Activated naive CD4-positive, alpha-beta T cell treated with Interleukin-2 at 50 U/mL for 16 hours (primary cell): ENCODE data around the gene CITED1.
"Not testable (repeated sequence)": the region's sequence is repeated elsewhere in the genome, so short reads cannot be mapped to it uniquely, and the experiment has no call there.

ENCODE experiments used
- DNase-seq: peaks from one replicate; pipeline ENCODE4 v3.0.0-alpha.2; 2020

The CITED1 gene

GRCh38 chrX:72305286-72306084 is at the start of gene CITED1:
CITED1 (minus strand) TSS chrX:72305914; CDS start chrX:72302869, 3,045 bp downstream.
- peak; percentile 10 for DNase-seq

GRCh38 chrX:72352786-72353185 is 47.1 kb upstream of the CITED1 start:
- no peak for DNase-seq

- no peak for DNase-seq
Measured at GRCh38 chrX:72351606-72352334, 46.1 kb upstream of the CITED1 start.

GRCh38 chrX:72349190-72349589 is 43.5 kb upstream of the CITED1 start:
- peak; percentile 7 for DNase-seq

DNA sequence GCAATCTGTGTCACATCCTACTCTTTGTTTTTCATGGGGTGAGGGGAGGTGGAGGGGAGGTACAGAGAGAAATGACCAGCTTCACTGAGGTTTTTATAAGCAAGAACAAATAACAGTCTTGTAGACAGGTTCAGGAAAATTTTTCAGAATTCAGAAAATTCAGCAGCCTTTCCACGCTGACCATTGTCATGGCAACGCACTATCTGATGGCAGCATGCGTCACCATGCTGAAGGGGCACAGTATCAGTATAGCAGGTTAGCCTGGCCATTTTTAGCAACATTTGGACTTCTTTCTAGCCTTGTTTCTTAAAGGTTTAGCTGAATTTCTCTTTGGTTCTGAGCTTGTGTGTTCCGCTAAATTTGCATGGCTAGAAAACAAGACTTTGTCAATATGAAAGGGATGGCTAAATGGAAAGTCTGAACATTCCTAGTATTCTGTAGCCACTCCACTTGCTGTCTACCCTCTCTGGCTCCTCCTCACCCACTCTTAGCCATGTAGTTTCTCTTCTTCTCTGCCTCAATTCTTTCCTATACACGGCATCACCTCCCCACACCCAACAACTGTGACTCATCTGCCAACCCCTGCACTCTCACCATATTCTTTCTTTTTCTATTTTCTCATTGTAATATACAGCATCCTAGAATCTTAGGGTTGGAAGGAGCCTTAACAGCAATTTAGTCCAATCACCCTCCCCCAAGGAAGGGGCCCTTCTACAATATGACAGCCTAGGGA is 42.7 kb upstream of the CITED1 start:
- DNase-seq, result peak; percentile 5

DNA sequence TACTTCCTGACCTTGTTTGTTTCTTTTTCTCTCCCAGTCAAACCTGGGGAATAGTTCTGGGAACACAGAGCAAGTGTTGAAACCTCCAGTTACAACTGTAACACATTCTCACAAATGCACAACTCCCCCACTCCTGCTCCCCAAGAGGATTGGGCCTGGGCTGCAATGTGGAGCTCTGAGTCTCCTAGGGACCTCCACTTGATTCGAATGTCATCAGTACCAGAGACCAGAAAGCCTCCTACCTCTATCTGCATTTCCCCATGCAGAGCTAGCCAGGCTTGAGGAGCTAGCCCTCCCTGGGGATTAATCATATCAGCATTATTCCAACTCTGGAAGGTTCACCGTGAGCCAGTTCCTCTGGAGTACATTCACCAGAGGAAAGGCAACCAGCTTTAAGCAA is 41.7 kb upstream of the CITED1 start:
- no peak for DNase-seq

GRCh38 chrX:72346302-72346949 is 40.7 kb upstream of the CITED1 start:
- no peak for DNase-seq

- no peak for DNase-seq
Measured at GRCh38 chrX:72340626-72341025, 34.9 kb upstream of the CITED1 start.

- DNase-seq, result no peak
Measured at GRCh38 chrX:72340041-72340440, 34.3 kb upstream of the CITED1 start.

DNA sequence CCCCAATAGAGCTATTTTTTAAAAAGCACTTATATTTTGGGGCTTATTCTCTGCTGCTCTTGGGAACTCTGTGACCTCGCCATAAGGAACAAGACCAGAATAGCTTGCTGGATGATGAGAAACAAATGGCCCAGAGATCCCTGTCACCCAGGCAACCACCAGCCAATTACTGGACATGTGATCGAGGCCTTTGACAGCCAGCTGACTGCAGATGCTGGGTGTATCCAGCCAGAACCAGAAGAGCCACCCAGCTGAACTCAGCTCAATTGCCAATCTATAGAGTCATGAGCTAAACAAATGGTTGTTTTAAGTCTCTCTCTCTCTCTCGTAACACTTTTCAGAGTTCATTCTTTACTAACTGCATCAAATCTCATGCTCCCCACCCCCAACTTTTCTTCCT is 24.4 kb upstream of the CITED1 start:
- no peak for DNase-seq

- no peak for DNase-seq
Measured at GRCh38 chrX:72326605-72327300, 21.0 kb upstream of the CITED1 start.

DNA sequence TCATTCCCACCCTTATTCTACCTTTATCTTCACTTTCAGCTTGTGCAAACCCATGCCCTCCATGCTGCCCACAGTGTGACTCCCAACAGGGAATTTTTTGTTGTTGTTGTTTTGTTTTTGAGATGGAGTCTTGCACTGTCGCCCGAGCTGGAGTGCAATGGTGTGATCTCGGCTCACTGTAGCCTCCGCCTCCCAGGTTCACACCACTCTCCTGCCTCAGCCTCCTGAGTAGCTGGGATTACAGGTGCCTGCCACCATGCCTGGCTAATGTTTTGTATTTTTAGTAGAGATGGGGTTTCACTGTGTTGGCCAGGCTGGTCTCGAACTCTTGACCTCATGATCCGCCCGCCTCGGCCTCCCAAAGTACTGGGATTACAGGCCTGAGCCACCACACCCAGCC is 13.9 kb upstream of the CITED1 start:
- not testable (repeated sequence) for DNase-seq

DNA sequence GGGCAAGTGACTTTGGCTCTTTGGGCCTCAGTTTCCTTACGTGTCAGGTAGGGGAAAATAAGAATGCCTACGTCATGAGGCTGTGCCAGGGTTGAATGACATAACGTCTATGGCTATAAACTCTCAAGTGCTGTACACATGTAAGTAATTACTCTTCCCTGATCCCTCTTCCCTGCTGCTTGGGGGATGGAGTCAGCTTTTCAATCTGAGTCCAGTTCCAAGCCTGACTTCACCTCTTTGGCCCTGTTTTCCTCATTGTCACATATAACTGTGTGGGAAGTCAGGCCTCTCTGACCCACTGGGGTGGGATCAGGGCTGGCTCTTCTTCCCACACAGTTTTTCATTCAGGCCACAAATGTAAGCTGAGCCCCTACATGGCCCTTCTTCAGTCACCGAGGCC is 11.4 kb upstream of the CITED1 start:
- DNase-seq, result no peak

DNA sequence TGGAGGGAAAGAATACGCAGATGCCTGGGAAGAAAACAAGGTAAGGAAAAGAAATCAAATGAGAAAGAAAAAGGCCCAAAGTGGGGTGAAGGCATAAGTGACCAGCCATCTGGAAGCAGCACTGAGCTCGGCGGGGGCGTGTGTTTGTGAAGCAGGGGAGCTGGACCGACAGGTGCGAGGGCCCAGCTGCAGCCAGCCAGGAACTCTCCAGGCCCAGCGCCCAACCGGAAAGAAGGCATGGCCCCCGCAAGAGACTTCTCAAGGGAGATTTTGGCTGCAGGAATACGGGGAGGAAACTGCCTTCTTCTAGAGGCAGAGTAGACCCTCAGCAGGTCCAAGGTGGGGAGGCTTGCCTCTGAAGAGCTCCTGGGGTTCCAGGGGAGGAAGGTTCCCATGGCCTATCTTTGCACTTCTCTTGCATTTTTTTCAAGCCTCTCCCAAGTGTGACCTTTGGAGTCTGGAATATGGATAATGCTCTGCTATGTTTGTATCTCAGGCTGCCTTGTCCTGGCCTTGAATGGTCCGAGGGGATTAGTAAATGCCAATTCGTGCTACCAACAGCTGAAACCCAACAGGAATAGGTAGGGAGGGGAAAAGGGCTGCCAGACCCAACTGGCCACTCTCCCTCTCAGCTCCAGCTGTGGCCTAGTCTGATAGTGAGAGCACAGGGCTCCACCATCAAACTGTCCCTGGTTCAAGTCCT is 10.8 kb upstream of the CITED1 start:
- DNase-seq, result no peak

GRCh38 chrX:72314881-72315280 is 9.2 kb upstream of the CITED1 start:
- DNase-seq, result no peak

GRCh38 chrX:72313707-72314641 is 8.3 kb upstream of the CITED1 start:
- no peak for DNase-seq

GRCh38 chrX:72312311-72312940 is 6.7 kb upstream of the CITED1 start:
- no peak for DNase-seq

GRCh38 chrX:72309297-72310071 is 3.8 kb upstream of the CITED1 start:
- DNase-seq, result no peak

DNA sequence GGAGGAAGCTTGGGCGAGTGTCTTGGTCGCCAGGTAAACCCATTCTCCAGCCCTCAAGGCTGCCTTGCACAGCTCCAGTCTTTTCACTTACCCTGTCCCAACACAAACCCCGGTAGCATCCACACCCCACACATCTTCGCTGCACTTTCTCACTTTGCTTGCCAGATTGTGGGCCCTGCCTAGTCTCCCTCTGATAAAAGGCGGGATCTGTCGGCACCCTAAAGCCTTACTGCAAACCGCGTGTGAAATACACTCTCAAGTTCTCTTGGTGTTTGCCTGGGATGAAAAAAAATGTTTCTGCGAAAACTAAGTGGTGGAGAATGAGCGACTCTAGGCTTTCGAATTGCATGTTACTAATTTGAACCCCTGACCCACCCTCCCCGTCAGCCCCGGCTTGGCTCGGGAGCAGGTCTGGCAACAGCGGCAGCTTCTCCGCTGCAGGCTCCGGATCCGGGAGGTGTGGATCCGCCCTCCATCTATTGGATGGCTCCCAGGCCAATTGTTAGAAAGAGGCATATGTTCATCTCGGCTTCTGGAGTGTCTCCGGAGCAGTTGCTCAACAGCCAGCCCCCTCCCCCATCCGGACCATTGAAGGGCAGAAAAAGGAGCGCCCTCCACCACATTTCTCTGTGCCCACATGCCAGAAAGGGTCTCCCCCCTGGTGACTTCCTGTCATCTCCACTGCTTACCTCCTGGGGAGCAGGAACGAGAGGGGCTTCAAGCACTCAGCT is 3.0 kb upstream of the CITED1 start:
- peak; percentile 40 for DNase-seq
